Measurements from ENCODE around the gene ZBTB7C. TPM values are rescaled to one million over a fixed set of nuclear protein-coding genes. Genes with fewer than 3 reads are reported as not detected.

Gene ZBTB7C
- total RNA-seq, 1 experiment from 2014 or later: not detected

GRCh38 chr18:48099481-48100164 is 309.6 kb downstream of the ZBTB7C start:
- CTCF ChIA-PET: no interaction called here
- Mint-ChIP-seq H3K9me3 (ENCODE audit: low read depth, unreplicated experiment) (no peaks in the 10 kb centered on the region), H3K27ac (ENCODE audit: unreplicated experiment) (no peak overlapping the region), H3K4me3 (ENCODE audit: low read depth, unreplicated experiment) (no peak overlapping the region), H3K4me1 (ENCODE audit: low read depth, unreplicated experiment) (no peaks in the 10 kb centered on the region), H3K36me3 (ENCODE audit: insufficient read depth, unreplicated experiment) (no peaks in the 10 kb centered on the region), H3K27me3 (ENCODE audit: unreplicated experiment) (peaks cover 98% of the 10 kb centered on the region)
- no peak for DNase-seq
- no TSS peak for BruUV-seq (replicated peaks)
- intact Hi-C loops (cut with micrococcal nuclease; ENCODE audit: unreplicated experiment): no loop called here
- TF ChIP-seq CTCF (IDR thresholded peaks at IDR 0.05; ENCODE audit: unreplicated experiment): no peak

GRCh38 chr18:48098538-48098937 is 310.6 kb downstream of the ZBTB7C start:
- no peak for TF ChIP-seq CTCF (IDR thresholded peaks at IDR 0.05; ENCODE audit: unreplicated experiment)
- no peaks in the 10 kb centered on the region for H3K4me1 Mint-ChIP-seq (ENCODE audit: low read depth, unreplicated experiment)
- H3K9me3 Mint-ChIP-seq (ENCODE audit: low read depth, unreplicated experiment): no peaks in the 10 kb centered on the region
- DNase-seq: no peak
- peaks cover 98% of the 10 kb centered on the region for H3K27me3 Mint-ChIP-seq (ENCODE audit: unreplicated experiment)
- H3K27ac Mint-ChIP-seq (ENCODE audit: unreplicated experiment): no peak overlapping the region
- no peaks in the 10 kb centered on the region for H3K36me3 Mint-ChIP-seq (ENCODE audit: insufficient read depth, unreplicated experiment)
- CTCF ChIA-PET: no interaction called here
- H3K4me3 Mint-ChIP-seq (ENCODE audit: low read depth, unreplicated experiment): no peak overlapping the region
- intact Hi-C loops (cut with micrococcal nuclease; ENCODE audit: unreplicated experiment): no loop called here
- no TSS peak for BruUV-seq (replicated peaks)

DNA sequence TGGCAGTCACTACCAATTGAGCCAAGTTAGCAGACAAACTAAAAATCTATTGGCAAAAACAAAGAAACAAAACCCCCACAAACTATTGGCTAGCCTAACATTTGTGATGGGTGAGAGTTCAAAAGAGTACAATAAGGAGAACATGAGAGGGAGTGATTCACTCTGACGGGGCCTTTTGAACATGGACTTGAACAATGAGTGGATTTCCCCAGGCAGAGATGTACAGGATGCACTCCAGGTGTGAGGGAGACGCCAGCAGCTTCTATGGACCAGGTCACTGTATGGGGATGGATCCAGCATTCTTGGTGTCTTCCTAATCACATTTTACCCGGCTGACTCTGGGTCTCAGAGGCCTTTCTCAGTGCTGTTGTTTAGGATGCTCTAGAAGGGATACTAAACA is 311.2 kb downstream of the ZBTB7C start:
- Mint-ChIP-seq H3K27ac (ENCODE audit: unreplicated experiment) (no peak overlapping the region), H3K36me3 (ENCODE audit: insufficient read depth, unreplicated experiment) (no peaks in the 10 kb centered on the region), H3K27me3 (ENCODE audit: unreplicated experiment) (peaks cover 98% of the 10 kb centered on the region), H3K4me1 (ENCODE audit: low read depth, unreplicated experiment) (no peaks in the 10 kb centered on the region), H3K9me3 (ENCODE audit: low read depth, unreplicated experiment) (no peaks in the 10 kb centered on the region), H3K4me3 (ENCODE audit: low read depth, unreplicated experiment) (no peak overlapping the region)
- DNase-seq: no peak
- TF ChIP-seq CTCF (IDR thresholded peaks at IDR 0.05; ENCODE audit: unreplicated experiment): no peak
- intact Hi-C loops (cut with micrococcal nuclease; ENCODE audit: unreplicated experiment): no loop called here
- CTCF ChIA-PET: interaction anchor here (0.7 kb wide), 1 partner anchor 23 kb away, joined by 3 read pairs; no protein-coding TSS in a partner anchor
- BruUV-seq (replicated peaks): no TSS peak

DNA sequence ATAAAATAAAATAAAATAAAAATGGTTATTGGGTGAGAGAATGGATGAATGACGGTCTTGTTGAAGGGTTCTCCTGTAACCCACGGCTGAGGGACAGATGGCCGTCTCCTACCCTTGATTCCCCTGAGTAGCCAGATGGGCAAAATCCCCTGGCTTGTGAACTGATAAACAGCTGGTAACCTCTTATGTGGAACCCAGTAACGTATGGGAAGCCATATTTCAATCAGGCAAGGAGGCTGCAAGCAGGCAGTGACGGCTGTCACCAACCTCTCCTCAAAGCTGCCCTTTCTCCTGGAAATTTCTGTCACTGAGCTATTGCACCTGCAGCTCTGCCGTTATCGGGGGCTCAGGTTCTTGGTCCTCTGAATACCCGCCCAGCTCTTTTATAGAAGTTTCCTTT is 313.5 kb downstream of the ZBTB7C start:
- Mint-ChIP-seq H3K4me1 (ENCODE audit: low read depth, unreplicated experiment) (no peaks in the 10 kb centered on the region), H3K27me3 (ENCODE audit: unreplicated experiment) (peaks cover 87% of the 10 kb centered on the region), H3K4me3 (ENCODE audit: low read depth, unreplicated experiment) (no peak overlapping the region), H3K9me3 (ENCODE audit: low read depth, unreplicated experiment) (no peaks in the 10 kb centered on the region), H3K27ac (ENCODE audit: unreplicated experiment) (no peak overlapping the region), H3K36me3 (ENCODE audit: insufficient read depth, unreplicated experiment) (no peaks in the 10 kb centered on the region)
- DNase-seq: no peak
- CTCF ChIA-PET: no interaction called here
- no TSS peak for BruUV-seq (replicated peaks)
- intact Hi-C loops (cut with micrococcal nuclease; ENCODE audit: unreplicated experiment): no loop called here
- TF ChIP-seq CTCF (IDR thresholded peaks at IDR 0.05; ENCODE audit: unreplicated experiment): no peak

All from Calu3 (cell line).